G401.6 (cell line): ENCODE data around the gene GDA.

ENCODE experiments used
- FAIRE-seq: peaks from 2 replicates; lab custom pipeline; 2012; peaks lifted over from hg19 to GRCh38; lab: Jason Lieb, UNC

Gene GDA

DNA sequence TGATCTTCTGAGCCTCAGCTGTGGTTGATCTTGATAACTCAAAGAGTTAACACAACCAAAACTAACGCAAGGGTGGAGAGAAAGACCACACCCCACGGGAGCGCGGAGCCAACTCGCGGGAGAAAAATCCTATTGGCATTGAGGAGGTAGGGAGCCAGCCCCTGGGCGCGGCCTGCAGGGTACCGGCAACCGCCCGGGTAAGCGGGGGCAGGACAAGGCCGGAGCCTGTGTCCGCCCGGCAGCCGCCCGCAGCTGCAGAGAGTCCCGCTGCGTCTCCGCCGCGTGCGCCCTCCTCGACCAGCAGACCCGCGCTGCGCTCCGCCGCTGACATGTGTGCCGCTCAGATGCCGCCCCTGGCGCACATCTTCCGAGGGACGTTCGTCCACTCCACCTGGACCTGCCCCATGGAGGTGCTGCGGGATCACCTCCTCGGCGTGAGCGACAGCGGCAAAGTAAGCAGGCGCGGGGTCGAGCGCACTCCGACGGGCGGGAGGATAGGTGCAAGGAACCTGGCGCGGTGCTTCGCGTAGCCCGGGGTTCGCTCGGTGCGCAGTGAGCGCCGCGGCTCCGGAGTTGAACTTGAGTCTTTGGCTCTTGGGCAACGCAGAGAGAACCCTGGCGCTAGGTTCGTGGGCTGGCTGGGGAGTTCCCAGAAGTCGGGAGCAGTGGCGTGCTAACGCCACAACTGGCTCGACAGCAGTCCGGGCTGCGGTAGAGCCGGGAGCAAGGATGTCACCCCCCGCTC, at the start of gene GDA:
TSS of gene GDA (plus strand) at position 210 of the 745 bp plus-strand sequence. CDS start at position 330, 120 bp downstream.
- no peak for FAIRE-seq

DNA sequence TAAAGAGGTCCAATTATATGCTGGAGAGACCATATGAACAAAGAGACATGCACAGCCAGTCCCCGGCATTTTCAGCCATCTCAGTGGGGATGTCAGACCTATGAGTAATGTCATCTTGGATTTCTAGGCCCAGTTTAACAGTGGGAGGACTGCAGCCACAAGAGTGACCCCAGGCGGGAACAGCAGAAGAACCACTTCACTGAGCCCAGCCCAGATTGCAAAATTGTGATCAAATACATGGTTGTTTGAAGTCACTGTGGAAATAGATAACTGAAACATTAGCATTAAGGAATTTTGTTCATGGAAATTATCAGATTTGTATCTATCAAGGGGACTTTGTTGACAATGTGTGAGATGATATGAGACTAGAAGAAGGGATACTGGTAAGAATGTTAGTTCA, 46.7 kb upstream of the GDA start:
- FAIRE-seq, result no peak

DNA sequence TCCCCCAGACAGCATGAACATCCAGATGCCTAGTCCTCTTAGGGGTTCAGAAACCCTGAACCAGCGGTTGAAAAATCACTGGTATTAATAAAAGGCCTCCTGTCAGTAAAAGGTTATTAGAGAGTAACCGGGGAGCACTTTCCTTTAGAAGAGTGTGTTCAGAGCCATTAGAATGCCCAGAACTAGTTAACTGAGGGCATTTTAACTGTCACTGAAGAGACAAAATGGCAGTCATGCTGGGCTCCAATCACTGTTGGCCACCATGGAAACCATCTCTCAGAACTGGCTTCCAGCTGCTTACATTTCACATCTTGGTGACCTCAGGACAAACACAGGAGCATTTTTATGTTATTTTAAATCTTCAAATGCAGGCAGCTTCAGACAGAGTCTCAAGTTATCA, 36.2 kb upstream of the GDA start:
- no peak for FAIRE-seq

DNA sequence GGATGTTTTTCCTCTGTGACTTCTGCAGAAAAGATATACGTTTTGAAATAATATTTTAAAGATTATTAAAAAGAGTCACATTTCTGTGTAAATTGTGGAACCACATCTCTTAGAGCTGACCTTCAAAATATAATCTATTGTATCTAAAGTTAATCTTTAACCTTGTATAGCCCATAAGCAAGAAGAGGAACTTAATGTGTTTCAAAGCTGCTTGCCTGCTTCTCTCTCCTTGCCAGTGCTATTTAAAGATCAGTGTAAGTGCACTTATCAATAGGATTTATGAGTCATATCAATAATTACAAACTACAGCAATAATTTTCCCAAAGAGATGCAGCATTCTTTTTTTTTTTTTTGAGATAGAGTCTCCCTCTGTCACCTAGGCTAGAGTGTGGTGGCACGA, 29.4 kb upstream of the GDA start:
- no peak for FAIRE-seq

DNA sequence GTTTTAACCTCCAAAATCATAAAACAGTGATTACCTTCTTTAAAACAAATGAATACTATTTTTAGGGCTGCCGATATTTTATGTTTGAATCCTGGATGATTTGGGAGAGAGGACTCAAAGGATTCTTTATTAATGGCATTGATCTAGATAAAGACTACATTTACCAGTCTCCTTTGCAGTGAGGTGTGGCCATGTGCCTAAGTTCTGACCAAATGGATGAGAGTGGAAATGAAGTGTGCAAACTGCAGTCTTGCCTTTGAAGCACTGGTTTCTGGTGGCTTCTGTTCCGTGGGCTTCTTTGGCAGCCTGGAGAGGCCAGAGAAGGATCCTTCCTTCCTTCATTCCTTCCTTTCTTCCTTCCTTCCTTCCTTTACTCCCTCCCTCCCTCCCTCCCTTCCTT, 24.3 kb upstream of the GDA start:
- FAIRE-seq, result no peak

DNA sequence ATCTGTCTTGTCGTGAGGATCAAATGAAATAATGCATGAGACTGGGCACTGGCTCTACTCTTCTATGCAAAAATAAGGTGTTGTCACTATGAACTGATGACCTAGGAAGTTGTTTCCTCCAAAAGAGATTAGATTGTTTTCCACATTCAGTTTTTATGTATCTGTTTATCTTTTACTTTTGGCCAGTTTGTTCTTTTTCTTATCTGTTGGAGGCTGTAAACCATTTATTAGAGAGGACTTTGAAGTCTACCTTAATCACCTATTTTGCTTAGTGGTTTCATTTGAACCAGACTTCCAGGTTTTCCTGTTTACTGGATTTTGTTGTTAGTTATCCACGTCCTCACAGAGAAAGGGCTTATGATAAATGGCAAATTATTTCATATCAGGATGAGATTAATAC, 21.5 kb upstream of the GDA start:
- FAIRE-seq, result no peak

DNA sequence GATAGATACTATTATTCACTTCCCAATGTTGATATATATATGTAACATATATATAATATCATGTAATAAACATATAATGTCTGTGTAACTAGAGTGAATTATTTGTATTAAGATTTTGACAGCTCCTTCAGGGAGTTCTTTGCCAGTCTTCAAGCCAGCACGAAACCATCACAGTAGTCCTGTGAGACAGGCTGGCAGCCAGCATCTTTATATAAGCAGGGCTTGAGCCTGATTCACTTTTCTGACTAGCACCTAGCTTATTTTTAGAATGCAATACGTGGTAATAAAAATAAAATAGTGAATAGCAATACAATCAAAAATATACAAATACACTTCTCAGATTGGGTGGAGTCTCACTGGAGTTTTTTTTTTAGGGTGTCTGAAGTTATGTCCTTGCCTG, 20.7 kb upstream of the GDA start:
- no peak for FAIRE-seq

DNA sequence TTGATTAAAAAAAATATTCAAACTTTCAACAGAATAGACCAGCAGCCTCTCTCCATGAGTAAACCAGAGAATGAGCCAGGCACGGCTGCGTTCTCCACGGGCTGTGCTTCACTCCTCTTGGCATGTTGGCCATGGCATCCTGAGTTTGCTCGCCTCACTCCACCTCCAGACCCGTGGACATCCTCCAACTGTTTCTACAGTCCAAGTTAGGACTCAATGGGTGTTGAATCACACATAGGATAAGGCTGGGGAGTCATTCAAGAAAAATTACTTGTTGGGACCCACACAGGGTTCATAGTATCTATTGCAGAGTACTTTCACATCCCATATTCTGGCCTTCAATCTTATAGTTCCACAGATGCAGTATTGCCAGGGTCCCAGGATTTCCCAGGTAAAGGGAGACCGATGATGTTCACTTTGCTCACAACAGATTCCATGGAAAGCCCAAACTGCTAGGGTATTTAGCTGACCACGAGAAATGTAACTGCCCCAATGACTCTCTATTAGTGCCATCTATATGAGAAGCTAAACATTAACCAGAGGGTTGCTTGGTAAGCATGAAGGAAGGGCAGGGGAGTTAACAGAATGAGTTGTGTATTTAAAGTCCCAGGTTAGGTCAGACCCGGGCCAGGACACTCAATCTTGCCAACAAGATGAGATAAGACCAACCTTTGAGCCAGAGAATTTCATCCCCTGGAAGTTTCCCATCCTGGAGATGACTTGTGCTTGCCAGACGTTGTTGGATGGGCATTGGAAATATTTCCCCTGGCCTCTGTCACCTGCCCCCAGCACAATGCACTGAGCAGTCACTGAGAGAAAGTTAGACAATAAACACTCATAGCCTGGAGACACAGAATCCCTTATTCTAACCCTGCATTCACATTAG, 19.7 kb upstream of the GDA start:
- no peak for FAIRE-seq

- FAIRE-seq, result no peak
Observed at GRCh38 chr9:72130321-72130720, 18.9 kb upstream of the GDA start.

GRCh38 chr9:72131206-72131605, 18.0 kb upstream of the GDA start:
- no peak for FAIRE-seq

DNA sequence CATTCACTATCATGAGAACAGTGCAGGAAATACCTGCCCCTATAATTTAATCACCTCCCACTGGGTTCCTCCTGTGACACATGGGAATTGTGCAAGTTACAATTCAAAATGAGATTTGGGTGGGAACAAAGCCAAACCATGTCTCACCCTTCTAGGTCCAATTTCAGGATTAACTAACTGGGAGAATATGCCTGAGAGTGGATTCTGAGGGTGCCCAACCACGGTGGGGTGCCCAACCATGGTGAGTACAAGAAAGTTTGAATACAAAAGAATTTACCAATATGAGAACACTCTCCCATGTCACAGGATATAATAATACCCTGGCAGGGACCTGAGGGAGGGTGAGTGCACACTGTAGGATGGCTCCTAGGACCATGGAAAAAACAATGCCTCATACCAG, 17.2 kb upstream of the GDA start:
- FAIRE-seq, result no peak

- no peak for FAIRE-seq
Observed at GRCh38 chr9:72133365-72134035, 15.7 kb upstream of the GDA start.

GRCh38 chr9:72134801-72135200, 14.4 kb upstream of the GDA start:
- no peak for FAIRE-seq

DNA sequence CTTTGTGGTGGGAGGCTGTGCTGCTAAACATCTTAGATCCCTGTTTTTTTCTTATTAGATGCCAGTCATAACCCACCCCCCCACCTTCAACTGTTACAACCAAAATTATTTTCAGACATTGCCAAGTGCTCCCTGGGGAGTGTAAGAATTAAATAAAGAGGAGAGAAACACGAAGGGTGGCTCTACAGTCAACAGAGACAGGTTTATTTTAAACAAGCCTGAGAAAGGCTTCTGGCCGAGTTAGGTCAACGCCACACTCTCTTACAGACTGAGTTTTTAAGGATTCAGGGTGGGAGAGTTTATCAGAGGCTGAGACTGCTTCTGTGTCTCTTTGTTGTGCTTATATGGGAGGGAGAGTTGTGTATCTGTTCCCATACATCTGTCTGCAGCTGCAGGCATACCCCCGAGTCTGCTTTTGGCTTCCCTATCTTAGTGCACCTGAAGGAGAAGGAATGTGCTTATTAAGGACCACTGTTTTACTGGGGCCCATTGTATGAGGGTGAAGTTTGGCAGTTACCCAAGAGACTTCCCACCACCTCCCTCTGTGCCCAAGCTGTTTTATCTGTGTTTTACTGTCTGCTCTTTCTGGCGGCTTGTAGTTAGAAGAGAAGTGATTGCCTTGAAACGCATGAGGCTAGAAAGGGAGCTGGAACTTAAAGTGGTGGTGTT, 11.4 kb upstream of the GDA start:
- FAIRE-seq, result no peak

DNA sequence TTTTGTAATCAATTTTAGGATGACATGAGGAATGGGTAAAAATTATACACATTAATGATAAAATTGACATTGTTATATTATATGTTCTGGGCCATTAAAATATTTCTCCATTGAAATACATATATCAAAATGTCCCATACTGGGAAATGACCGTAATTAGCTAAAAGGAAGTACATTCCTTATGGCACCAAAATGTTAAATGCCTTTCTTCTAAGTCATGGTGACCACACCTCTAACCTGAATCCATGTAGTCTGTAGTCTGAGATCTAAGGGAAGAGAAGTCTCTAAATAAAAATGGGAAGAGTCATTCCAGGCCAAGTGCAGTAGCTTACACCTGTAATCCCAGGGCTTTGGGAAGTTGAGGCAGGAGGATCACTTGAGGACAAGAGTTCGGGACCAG, 10.0 kb upstream of the GDA start:
- no peak for FAIRE-seq

DNA sequence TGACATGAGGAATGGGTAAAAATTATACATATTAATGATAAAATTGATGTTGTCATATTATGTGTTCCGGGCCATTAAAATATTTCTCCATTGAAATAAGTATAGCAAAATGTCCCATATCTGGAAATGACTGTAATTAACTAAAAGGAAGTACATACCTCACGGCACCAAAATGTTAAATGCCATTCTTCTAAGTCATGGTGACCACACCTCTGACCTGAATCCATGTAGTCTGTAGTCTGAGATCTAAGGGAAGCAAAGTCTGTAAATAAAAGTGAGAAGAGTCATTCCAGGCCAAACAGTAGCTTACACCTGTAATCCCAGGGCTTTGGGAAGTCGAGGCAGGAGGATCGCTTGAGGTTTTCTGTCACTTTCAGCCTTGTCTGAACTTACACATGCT, 8.7 kb upstream of the GDA start:
- no peak for FAIRE-seq

- FAIRE-seq, result no peak
Observed at GRCh38 chr9:72141484-72141883, 7.8 kb upstream of the GDA start.

- FAIRE-seq, result no peak
Observed at GRCh38 chr9:72144756-72145492, 4.3 kb upstream of the GDA start.

DNA sequence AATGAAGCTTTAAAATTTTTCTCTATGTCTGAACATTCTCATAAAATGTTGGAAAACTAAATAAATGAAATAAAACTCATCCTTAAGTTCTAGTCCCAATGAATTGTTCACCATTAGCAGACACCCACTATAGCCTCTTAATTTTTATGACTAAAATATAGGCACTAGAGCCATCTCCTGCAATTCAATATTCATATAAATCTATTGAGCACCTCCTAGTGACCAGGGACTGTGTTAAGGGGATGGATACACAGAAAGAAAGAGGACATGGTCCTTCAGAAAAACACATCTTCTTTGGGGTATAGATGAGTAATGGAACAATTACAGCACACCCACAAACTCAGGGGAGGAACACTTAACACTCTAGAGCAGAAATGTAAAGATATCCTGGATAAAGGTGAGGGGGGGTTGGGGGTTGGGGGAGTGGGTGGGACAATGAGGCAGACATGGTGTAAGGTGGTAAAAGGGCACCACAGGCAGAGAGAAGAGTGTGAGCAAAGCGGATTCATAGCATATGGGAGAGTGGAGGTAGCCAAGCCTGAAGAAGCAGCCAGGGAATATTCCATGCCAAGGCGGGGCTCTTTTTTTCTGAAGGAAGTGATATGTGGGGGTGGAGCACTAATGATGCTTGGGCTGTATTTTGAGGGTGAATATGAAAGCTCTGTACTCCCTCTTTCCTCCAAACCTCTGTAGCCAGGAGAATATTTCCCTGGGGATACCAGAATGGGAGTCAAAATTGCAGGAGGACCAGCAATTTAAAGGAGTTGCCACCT, 3.3 kb upstream of the GDA start:
- no peak for FAIRE-seq

GRCh38 chr9:72147676-72148075, 1.6 kb upstream of the GDA start:
- FAIRE-seq, result no peak

DNA sequence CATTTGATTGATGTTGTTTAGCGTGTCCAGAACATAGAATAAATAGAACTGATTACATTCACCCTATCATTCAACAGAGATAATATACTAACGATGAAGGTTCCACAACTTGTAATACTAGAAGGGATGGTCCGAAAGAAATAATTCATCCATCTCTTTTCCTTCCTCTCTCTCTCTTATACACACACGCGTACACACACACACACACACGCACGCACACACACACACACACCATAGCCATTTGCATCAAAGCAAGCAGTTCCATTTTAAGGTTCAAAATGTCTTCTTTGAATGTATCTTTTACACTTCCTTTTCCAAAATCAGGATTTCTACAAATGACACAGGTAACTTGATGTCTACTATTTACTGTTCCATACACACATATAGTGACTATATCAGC, 887 bp downstream of the GDA start:
- FAIRE-seq, result no peak
